ENCODE data around the gene SULT1C2. TPM values are rescaled to one million over a fixed set of nuclear protein-coding genes. Genes with fewer than 3 reads are reported as not detected.

SULT1C2 gene
- total and polyA plus RNA-seq, 2 of the 13 experiments (the other 11 are each of a cell fraction or from before 2014, with no cell fraction given) = 4.0 to 6.2 TPM

DNA sequence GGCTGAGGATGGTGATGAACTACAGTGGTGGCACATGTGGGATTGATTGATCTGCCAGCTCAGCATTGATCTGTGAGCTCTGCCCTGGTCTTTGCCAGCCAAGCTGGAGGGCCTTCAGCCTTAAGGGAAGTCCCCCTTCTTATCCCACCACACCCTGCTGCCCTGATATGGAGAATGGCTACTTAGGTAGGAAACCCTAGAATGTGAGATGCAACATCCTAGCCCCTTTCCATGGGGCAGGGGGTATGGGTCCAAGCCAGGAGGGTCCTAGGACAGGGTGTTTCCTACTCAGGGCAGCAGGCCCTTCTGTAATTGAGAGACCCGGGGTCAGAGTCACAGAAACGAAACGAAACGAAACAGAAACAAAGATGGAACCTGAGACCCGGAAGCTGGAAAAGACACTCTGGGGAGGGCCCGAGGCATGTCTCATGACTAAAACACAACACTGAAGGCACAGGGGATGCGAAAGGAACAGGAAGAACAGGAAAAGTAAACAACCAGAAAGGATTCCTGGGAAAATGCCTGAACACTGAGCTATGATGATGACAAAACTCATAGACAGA, 16.9 kb upstream of the SULT1C2 start (continued):
- TF ChIP-seq LCORL (IDR thresholded peaks at IDR 0.05) = no peak
- TF ChIP-seq LCORL (CRISPR knock-in tag; IDR thresholded peaks at IDR 0.05) = no peak
- no peak for TF ChIP-seq ZNF33A (CRISPR knock-in tag; IDR thresholded peaks at IDR 0.05; ENCODE audit: borderline replicate concordance)
- TF ChIP-seq NR3C1 (CRISPR knock-in tag; IDR thresholded peaks at IDR 0.05) = no peak
- TF ChIP-seq ZSCAN9 (CRISPR knock-in tag; IDR thresholded peaks at IDR 0.05; ENCODE audit: borderline replicate concordance) = no peak
- no peak; the same call in 1 of the 2 replicates for TF ChIP-seq ZNF670 (CRISPR knock-in tag; IDR thresholded peaks at IDR 0.05; ENCODE audit: borderline replicate concordance)
- TF ChIP-seq RXRB (CRISPR knock-in tag; IDR thresholded peaks at IDR 0.05; ENCODE audit: borderline replicate concordance) = 0 out of 2 replicates have a peak, but pooled peaks have one; percentile 13
- no peak for TF ChIP-seq ZNF329 (CRISPR knock-in tag; IDR thresholded peaks at IDR 0.05; ENCODE audit: low read depth)
- TF ChIP-seq CENPBD1 (CRISPR knock-in tag; IDR thresholded peaks at IDR 0.05; ENCODE audit: borderline replicate concordance, low read depth) = no peak
- TF ChIP-seq SP5 (CRISPR knock-in tag; IDR thresholded peaks at IDR 0.05; ENCODE audit: borderline replicate concordance, low read depth) = no peak
- TF ChIP-seq ZBTB21 (CRISPR knock-in tag; IDR thresholded peaks at IDR 0.05) = no peak
- no peak for TF ChIP-seq KLF15 (CRISPR knock-in tag; IDR thresholded peaks at IDR 0.05; ENCODE audit: borderline replicate concordance)
- no peak for TF ChIP-seq CENPT (CRISPR knock-in tag; IDR thresholded peaks at IDR 0.05; ENCODE audit: low read depth)
- TF ChIP-seq ZNF382 (CRISPR knock-in tag; IDR thresholded peaks at IDR 0.05; ENCODE audit: borderline replicate concordance) = no peak
- TF ChIP-seq ZNF563 (CRISPR knock-in tag; IDR thresholded peaks at IDR 0.05) = no peak
- TF ChIP-seq, protein P1, sequence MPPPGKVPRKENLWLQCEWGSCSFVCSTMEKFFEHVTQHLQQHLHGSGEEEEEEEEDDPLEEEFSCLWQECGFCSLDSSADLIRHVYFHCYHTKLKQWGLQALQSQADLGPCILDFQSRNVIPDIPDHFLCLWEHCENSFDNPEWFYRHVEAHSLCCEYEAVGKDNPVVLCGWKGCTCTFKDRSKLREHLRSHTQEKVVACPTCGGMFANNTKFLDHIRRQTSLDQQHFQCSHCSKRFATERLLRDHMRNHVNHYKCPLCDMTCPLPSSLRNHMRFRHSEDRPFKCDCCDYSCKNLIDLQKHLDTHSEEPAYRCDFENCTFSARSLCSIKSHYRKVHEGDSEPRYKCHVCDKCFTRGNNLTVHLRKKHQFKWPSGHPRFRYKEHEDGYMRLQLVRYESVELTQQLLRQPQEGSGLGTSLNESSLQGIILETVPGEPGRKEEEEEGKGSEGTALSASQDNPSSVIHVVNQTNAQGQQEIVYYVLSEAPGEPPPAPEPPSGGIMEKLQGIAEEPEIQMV (CRISPR knock-in tag; IDR thresholded peaks at IDR 0.05; ENCODE audit: low read depth) = no peak
- no peak for TF ChIP-seq RARG (CRISPR knock-in tag; IDR thresholded peaks at IDR 0.05; ENCODE audit: low read depth)
- TF ChIP-seq DR1 (CRISPR knock-in tag; IDR thresholded peaks at IDR 0.05) = no peak
- TF ChIP-seq SATB2 (CRISPR knock-in tag; IDR thresholded peaks at IDR 0.05) = no peak
- TF ChIP-seq NBN (conservative IDR thresholded peaks at IDR 0.05) = no peak
- TF ChIP-seq REXO4 (CRISPR knock-in tag; IDR thresholded peaks at IDR 0.05; ENCODE audit: borderline replicate concordance) = no peak
- TF ChIP-seq SCMH1 (CRISPR knock-in tag; IDR thresholded peaks at IDR 0.05; ENCODE audit: borderline replicate concordance) = no peak
- no peak for TF ChIP-seq E2F2 (CRISPR knock-in tag; IDR thresholded peaks at IDR 0.05; ENCODE audit: borderline replicate concordance)
- TF ChIP-seq MTF1 (CRISPR knock-in tag; IDR thresholded peaks at IDR 0.05) = no peak
- no peak for TF ChIP-seq KLF12 (CRISPR knock-in tag; IDR thresholded peaks at IDR 0.05; ENCODE audit: borderline replicate concordance)
- no peak for TF ChIP-seq ZBTB49 (CRISPR knock-in tag; IDR thresholded peaks at IDR 0.05; ENCODE audit: borderline replicate concordance)
